NCI-H2196 treated with DMSO at 0.1 percent for 48 hours (cell line): Measurements from ENCODE around the gene PIGS.
"Not testable (repeated sequence)": the region's sequence is repeated elsewhere in the genome, so short reads cannot be mapped to it uniquely, and the experiment has no call there.

Experiments
- DNase-seq: peaks from one replicate; lab custom pipeline; 2025; ENCODE audit not compliant: unreplicated experiment; lab: John Stamatoyannopoulos, UW

PIGS gene

GRCh38 chr17:28571361-28572122, at the start of gene PIGS:
PIGS (minus strand) TSS chr17:28571524; CDS start chr17:28571496, 28 bp downstream.
- peak; percentile 61 for DNase-seq

GRCh38 chr17:28620010-28620409, 48.7 kb upstream of the PIGS start:
- DNase-seq: no peak

- DNase-seq: no peak
These were observed 47.1 kb upstream of the PIGS start for GRCh38 chr17:28618464-28618863.

- DNase-seq: no peak
These were observed 45.0 kb upstream of the PIGS start for GRCh38 chr17:28616281-28616680.

GRCh38 chr17:28615260-28615940, 44.1 kb upstream of the PIGS start:
- DNase-seq: no peak

GRCh38 chr17:28613931-28614381, 42.6 kb upstream of the PIGS start, which contains the start of gene RSKR:
RSKR (minus strand) TSS chr17:28614185; CDS start chr17:28614161, 24 bp downstream.
- DNase-seq: no peak

GRCh38 chr17:28612936-28613872, 41.9 kb upstream of the PIGS start:
- no peak for DNase-seq

GRCh38 chr17:28612531-28612930, 41.2 kb upstream of the PIGS start:
- DNase-seq: no peak

- no peak for DNase-seq
These were observed 39.1 kb upstream of the PIGS start for GRCh38 chr17:28610376-28610775.

GRCh38 chr17:28604031-28604430, 32.7 kb upstream of the PIGS start:
- not testable (repeated sequence) for DNase-seq

GRCh38 chr17:28599311-28600184, 28.2 kb upstream of the PIGS start:
- peak; percentile 5 for DNase-seq

GRCh38 chr17:28598799-28599310, 27.5 kb upstream of the PIGS start, which contains the start of gene SPAG5:
SPAG5 (minus strand) TSS chr17:28599025; CDS start chr17:28598946, 79 bp downstream.
- DNase-seq: peak; percentile 75

- DNase-seq: no peak
These were observed 27.1 kb upstream of the PIGS start for GRCh38 chr17:28598389-28598788.

GRCh38 chr17:28597606-28598383, 26.5 kb upstream of the PIGS start:
- no peak for DNase-seq

GRCh38 chr17:28592260-28592659, 20.9 kb upstream of the PIGS start:
- DNase-seq: no peak

- DNase-seq: no peak
These were observed 14.5 kb upstream of the PIGS start for GRCh38 chr17:28585851-28586250.

GRCh38 chr17:28584434-28584833, 13.1 kb upstream of the PIGS start:
- DNase-seq: no peak

GRCh38 chr17:28582513-28582912, 11.2 kb upstream of the PIGS start:
- DNase-seq: no peak

- DNase-seq: no peak
These were observed 9.6 kb upstream of the PIGS start for GRCh38 chr17:28580959-28581358.
